ENCODE measurements around the gene KIAA1755. TPM values are rescaled to one million over a fixed set of nuclear protein-coding genes. Genes with fewer than 3 reads are reported as not detected.

Gene KIAA1755
- total and polyA plus RNA-seq, 3 experiments from 2014 or later = not detected

GRCh38 chr20:38186788-38187221 is 73.7 kb downstream of the KIAA1755 start:
- no peaks in the 10 kb centered on the region for H3K27me3 ChIP-seq (ENCODE audit: insufficient read depth, low read length, poor library complexity, severe bottlenecking)
- Mint-ChIP-seq H3K36me3 (no peaks in the 10 kb centered on the region), H3K4me1 (no peaks in the 10 kb centered on the region), H3K9me3 (no peaks in the 10 kb centered on the region), H3K27me3 (peaks cover 3 to 27% of the 10 kb centered on the region in 2 donors), H3K27ac (no peak overlapping the region), H3K4me3 (no peak overlapping the region)
- H3K27ac ChIP-seq (ENCODE audit: low read depth, low read length) = no peak overlapping the region
- ChIA-PET CTCF (no interaction called here), POLR2A (no interaction called here)
- H3K9me3 ChIP-seq (ENCODE audit: low read length) = no peaks in the 10 kb centered on the region
- no peak overlapping the region for H3K4me3 ChIP-seq (ENCODE audit: low read length)
- DNase-seq = no peak
- no peaks in the 10 kb centered on the region for H3K36me3 ChIP-seq (ENCODE audit: insufficient read depth, low read length)
- no peaks in the 10 kb centered on the region for H3K4me1 ChIP-seq (ENCODE audit: insufficient read depth, low read length)

- CTCF ChIA-PET = no interaction called here
Measured at GRCh38 chr20:38184101-38184500, 76.4 kb downstream of the KIAA1755 start.

GRCh38 chr20:38181971-38182370 is 78.6 kb downstream of the KIAA1755 start:
- Mint-ChIP-seq H3K27me3 (peaks cover 12 to 34% of the 10 kb centered on the region in 2 donors), H3K4me3 (no peak overlapping the region), H3K36me3 (no peaks in the 10 kb centered on the region), H3K27ac (no peak overlapping the region), H3K9me3 (peaks cover 0 to 2% (median 0%) of the 10 kb centered on the region in 5 donors), H3K4me1 (no peaks in the 10 kb centered on the region)
- POLR2A ChIA-PET = no interaction called here
- Histone ChIP-seq H3K4me3 (ENCODE audit: low read length) (no peak overlapping the region), H3K9me3 (ENCODE audit: low read length) (no peaks in the 10 kb centered on the region), H3K4me1 (ENCODE audit: insufficient read depth, low read length) (no peaks in the 10 kb centered on the region), H3K36me3 (ENCODE audit: insufficient read depth, low read length) (no peaks in the 10 kb centered on the region), H3K27me3 (ENCODE audit: insufficient read depth, low read length, poor library complexity, severe bottlenecking) (no peaks in the 10 kb centered on the region), H3K27ac (ENCODE audit: low read depth, low read length) (no peak overlapping the region)
- DNase-seq = no peak
- CTCF ChIA-PET = no interaction called here

More at GRCh38 chr20:38184101-38184500, 76.4 kb downstream of the KIAA1755 start:
- H3K27ac ChIP-seq (ENCODE audit: low read depth, low read length) = no peak overlapping the region
- Mint-ChIP-seq H3K9me3 (no peaks in the 10 kb centered on the region), H3K36me3 (no peaks in the 10 kb centered on the region), H3K27me3 (peaks cover 6 to 29% of the 10 kb centered on the region in 2 donors), H3K27ac (no peak overlapping the region), H3K4me1 (no peaks in the 10 kb centered on the region), H3K4me3 (no peak overlapping the region)
- H3K9me3 ChIP-seq (ENCODE audit: low read length) = no peaks in the 10 kb centered on the region
- POLR2A ChIA-PET = no interaction called here
- H3K36me3 ChIP-seq (ENCODE audit: insufficient read depth, low read length) = no peaks in the 10 kb centered on the region
- H3K4me3 ChIP-seq (ENCODE audit: low read length) = no peak overlapping the region
- DNase-seq = no peak
- no peaks in the 10 kb centered on the region for H3K4me1 ChIP-seq (ENCODE audit: insufficient read depth, low read length)
- no peaks in the 10 kb centered on the region for H3K27me3 ChIP-seq (ENCODE audit: insufficient read depth, low read length, poor library complexity, severe bottlenecking)

- no peaks in the 10 kb centered on the region for H3K36me3 Mint-ChIP-seq
- CTCF ChIA-PET = no interaction called here
- peaks cover 12 to 34% of the 10 kb centered on the region in 2 donors for H3K27me3 Mint-ChIP-seq
- no peak overlapping the region for H3K27ac Mint-ChIP-seq
- peaks cover 0 to 2% (median 0%) of the 10 kb centered on the region in 5 donors for H3K9me3 Mint-ChIP-seq
- H3K36me3 ChIP-seq (ENCODE audit: insufficient read depth, low read length) = no peaks in the 10 kb centered on the region
- H3K4me1 Mint-ChIP-seq = no peaks in the 10 kb centered on the region
- H3K4me1 ChIP-seq (ENCODE audit: insufficient read depth, low read length) = no peaks in the 10 kb centered on the region
- no peaks in the 10 kb centered on the region for H3K27me3 ChIP-seq (ENCODE audit: insufficient read depth, low read length, poor library complexity, severe bottlenecking)
- no peak overlapping the region for H3K4me3 ChIP-seq (ENCODE audit: low read length)
- no peaks in the 10 kb centered on the region for H3K9me3 ChIP-seq (ENCODE audit: low read length)
- no peak for DNase-seq
- no peak overlapping the region for H3K27ac ChIP-seq (ENCODE audit: low read depth, low read length)
- POLR2A ChIA-PET = no interaction called here
- no peak overlapping the region for H3K4me3 Mint-ChIP-seq
Measured at GRCh38 chr20:38181207-38181801, 79.2 kb downstream of the KIAA1755 start.

GRCh38 chr20:38180781-38181180 is 79.8 kb downstream of the KIAA1755 start:
- H3K9me3 Mint-ChIP-seq = peaks cover 0 to 2% (median 0%) of the 10 kb centered on the region in 5 donors
- DNase-seq = no peak
- H3K27me3 ChIP-seq (ENCODE audit: insufficient read depth, low read length, poor library complexity, severe bottlenecking) = no peaks in the 10 kb centered on the region
- no peak overlapping the region for H3K4me3 Mint-ChIP-seq
- H3K27me3 Mint-ChIP-seq = peaks cover 12 to 34% of the 10 kb centered on the region in 2 donors
- H3K27ac ChIP-seq (ENCODE audit: low read depth, low read length) = no peak overlapping the region
- POLR2A ChIA-PET = no interaction called here
- no peak overlapping the region for H3K27ac Mint-ChIP-seq
- H3K4me3 ChIP-seq (ENCODE audit: low read length) = no peak overlapping the region
- CTCF ChIA-PET = no interaction called here
- no peaks in the 10 kb centered on the region for H3K4me1 ChIP-seq (ENCODE audit: insufficient read depth, low read length)
- H3K36me3 ChIP-seq (ENCODE audit: insufficient read depth, low read length) = no peaks in the 10 kb centered on the region
- H3K36me3 Mint-ChIP-seq = no peaks in the 10 kb centered on the region
- no peaks in the 10 kb centered on the region for H3K4me1 Mint-ChIP-seq
- H3K9me3 ChIP-seq (ENCODE audit: low read length) = no peaks in the 10 kb centered on the region

- Histone ChIP-seq H3K27ac (ENCODE audit: low read depth, low read length) (no peak overlapping the region), H3K27me3 (ENCODE audit: insufficient read depth, low read length, poor library complexity, severe bottlenecking) (no peaks in the 10 kb centered on the region), H3K4me3 (ENCODE audit: low read length) (no peak overlapping the region), H3K36me3 (ENCODE audit: insufficient read depth, low read length) (no peaks in the 10 kb centered on the region), H3K4me1 (ENCODE audit: insufficient read depth, low read length) (no peaks in the 10 kb centered on the region), H3K9me3 (ENCODE audit: low read length) (no peaks in the 10 kb centered on the region)
- H3K27ac Mint-ChIP-seq = no peak overlapping the region
- no peak overlapping the region for H3K4me3 Mint-ChIP-seq
- H3K27me3 Mint-ChIP-seq = peaks cover 12 to 31% of the 10 kb centered on the region in 2 donors
- CTCF ChIA-PET = no interaction called here
- no peak for DNase-seq
- peaks cover 0 to 2% (median 0%) of the 10 kb centered on the region in 5 donors for H3K9me3 Mint-ChIP-seq
- POLR2A ChIA-PET = no interaction called here
- no peaks in the 10 kb centered on the region for H3K36me3 Mint-ChIP-seq
- H3K4me1 Mint-ChIP-seq = no peaks in the 10 kb centered on the region
Measured at GRCh38 chr20:38179846-38180245, 80.7 kb downstream of the KIAA1755 start.

GRCh38 chr20:38178581-38178980 is 82.0 kb downstream of the KIAA1755 start:
- no peaks in the 10 kb centered on the region for H3K4me1 Mint-ChIP-seq
- Histone ChIP-seq H3K27ac (ENCODE audit: low read depth, low read length) (no peak overlapping the region), H3K9me3 (ENCODE audit: low read length) (no peaks in the 10 kb centered on the region), H3K27me3 (ENCODE audit: insufficient read depth, low read length, poor library complexity, severe bottlenecking) (no peaks in the 10 kb centered on the region), H3K4me1 (ENCODE audit: insufficient read depth, low read length) (no peaks in the 10 kb centered on the region), H3K36me3 (ENCODE audit: insufficient read depth, low read length) (no peaks in the 10 kb centered on the region), H3K4me3 (ENCODE audit: low read length) (no peak overlapping the region)
- no peak overlapping the region for H3K27ac Mint-ChIP-seq
- POLR2A ChIA-PET = no interaction called here
- no peaks in the 10 kb centered on the region for H3K36me3 Mint-ChIP-seq
- CTCF ChIA-PET = no interaction called here
- peaks cover 10 to 22% of the 10 kb centered on the region in 2 donors for H3K27me3 Mint-ChIP-seq
- peaks cover 0 to 2% (median 0%) of the 10 kb centered on the region in 5 donors for H3K9me3 Mint-ChIP-seq
- H3K4me3 Mint-ChIP-seq = no peak overlapping the region
- no peak for DNase-seq

GRCh38 chr20:38178065-38178491 is 82.5 kb downstream of the KIAA1755 start:
- H3K4me3 ChIP-seq (ENCODE audit: low read length) = no peak overlapping the region
- Mint-ChIP-seq H3K4me1 (no peaks in the 10 kb centered on the region), H3K36me3 (no peaks in the 10 kb centered on the region), H3K27me3 (peaks cover 9 to 22% of the 10 kb centered on the region in 2 donors), H3K9me3 (peaks cover 0 to 2% (median 0%) of the 10 kb centered on the region in 5 donors), H3K27ac (no peak overlapping the region), H3K4me3 (no peak overlapping the region)
- no peaks in the 10 kb centered on the region for H3K36me3 ChIP-seq (ENCODE audit: insufficient read depth, low read length)
- H3K27me3 ChIP-seq (ENCODE audit: insufficient read depth, low read length, poor library complexity, severe bottlenecking) = no peaks in the 10 kb centered on the region
- no peak for DNase-seq
- POLR2A ChIA-PET = no interaction called here
- CTCF ChIA-PET = no interaction called here
- H3K4me1 ChIP-seq (ENCODE audit: insufficient read depth, low read length) = no peaks in the 10 kb centered on the region
- H3K27ac ChIP-seq (ENCODE audit: low read depth, low read length) = no peak overlapping the region
- H3K9me3 ChIP-seq (ENCODE audit: low read length) = no peaks in the 10 kb centered on the region

All from CD8-positive, alpha-beta memory T cell (primary cell).